HUDEP-2 (cell line): Measurements from ENCODE around the gene ACOT12.

Experiments used
- DNase-seq, 76 experiments: peaks; one replicate each; lab custom pipeline; 2025; ENCODE audit not compliant: unreplicated experiment in 76 of 76; lab: John Stamatoyannopoulos, UW

ACOT12 gene

DNA sequence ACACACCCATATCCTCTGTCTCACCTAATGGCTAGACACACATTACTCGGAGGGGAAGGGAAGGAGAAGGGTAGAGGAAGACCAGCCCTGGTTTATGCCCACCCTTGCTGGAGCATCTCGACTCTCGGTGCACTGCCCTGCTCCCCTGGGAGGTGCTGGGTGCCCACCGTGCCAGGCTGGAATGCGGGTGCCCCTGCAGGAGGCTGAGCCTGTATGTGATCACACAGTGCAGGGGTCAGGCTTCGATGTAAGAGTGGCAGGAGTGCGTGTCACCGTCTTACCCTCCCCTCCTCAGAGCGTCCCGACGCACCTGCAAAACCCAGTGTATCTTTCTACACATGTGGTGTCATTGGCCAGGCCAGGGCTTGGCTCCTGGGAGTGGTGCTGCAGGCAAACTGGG, 7.3 kb upstream of the ACOT12 start:
- DNase-seq: no peak

GRCh38 chr5:81400375-81400774, 6.4 kb upstream of the ACOT12 start:
- DNase-seq: no peak

DNA sequence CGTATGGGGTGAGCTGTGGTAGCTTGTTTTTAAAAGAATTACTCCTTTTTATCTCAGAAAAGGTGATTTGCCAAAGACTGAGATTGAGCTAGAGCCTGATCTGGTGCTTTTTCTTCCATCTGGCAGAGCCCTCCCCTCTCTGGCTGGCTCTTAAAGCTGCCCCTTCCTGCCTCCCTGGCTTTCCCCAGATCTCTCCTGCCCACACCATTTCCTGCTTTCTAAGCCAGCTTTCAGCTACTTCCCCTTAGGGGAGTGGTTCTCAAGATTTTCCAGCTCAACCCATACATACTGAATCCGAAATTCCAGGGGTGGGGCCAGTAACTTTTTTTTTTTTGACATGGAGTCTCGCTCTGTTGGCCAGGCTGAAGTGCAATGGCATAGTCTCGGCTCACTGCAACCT, 4.8 kb upstream of the ACOT12 start:
- no peak for DNase-seq

DNA sequence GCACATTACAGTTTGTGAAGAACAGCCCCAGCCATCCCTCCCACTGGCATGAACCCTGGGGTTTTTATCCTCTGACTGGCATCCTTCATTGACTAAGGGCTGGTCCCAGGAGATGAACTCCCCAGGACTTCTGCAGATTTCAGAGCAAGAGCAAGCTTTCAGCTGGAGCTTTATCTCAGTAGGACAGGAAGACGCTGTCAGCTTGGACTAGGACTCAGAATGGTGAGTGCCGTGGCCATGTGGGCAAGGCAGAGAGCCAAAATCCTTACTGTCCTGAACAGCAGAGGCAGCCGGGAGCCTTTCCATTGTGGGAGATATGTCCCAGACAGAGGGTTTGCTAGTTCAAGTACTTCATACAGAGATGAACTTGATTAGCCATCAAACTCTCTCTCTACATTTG, 3.2 kb upstream of the ACOT12 start:
- DNase-seq: no peak

DNA sequence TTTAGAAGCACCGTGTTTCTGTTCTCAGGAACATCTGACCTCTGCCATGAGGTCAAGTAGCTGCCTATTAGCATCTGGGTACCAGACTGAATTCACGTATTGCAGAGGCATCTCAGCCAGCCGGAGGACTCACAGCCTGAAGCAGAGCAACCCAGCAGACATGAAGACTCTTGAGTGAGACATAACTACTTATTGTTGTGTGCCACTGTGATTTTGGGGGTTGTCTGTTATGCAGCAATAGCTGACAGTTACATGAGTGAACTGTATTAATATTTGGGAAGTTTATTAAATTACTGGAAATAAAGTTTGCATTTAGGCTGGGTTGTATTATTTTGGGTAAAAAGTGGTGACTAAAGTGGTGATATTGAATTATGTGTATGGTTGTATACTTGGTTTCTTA, 1.3 kb upstream of the ACOT12 start:
- DNase-seq: no peak

- DNase-seq: no peak
These were observed 528 bp downstream of the ACOT12 start for GRCh38 chr5:81393430-81393782.

- DNase-seq: no peak
These were observed 4.9 kb downstream of the ACOT12 start for GRCh38 chr5:81389025-81389424.

DNA sequence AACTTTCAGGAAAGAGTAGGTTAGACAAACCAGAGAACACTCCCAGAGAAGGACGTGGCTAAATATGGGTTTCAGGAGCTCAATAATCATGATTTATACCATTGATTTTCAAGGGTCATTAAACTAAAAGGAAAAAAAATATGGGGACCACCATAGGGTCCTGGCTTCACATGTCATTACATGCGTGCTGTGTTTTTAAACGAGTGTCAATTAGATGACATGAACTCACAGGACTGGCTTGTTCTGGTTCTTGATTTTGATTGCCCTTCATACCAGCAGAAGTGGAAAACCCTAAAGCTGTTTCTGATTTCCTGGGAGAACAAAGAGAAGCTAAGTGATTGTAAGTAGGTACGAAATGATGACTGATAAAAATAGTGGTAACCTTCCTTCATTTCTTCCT, 5.8 kb downstream of the ACOT12 start:
- DNase-seq: no peak

DNA sequence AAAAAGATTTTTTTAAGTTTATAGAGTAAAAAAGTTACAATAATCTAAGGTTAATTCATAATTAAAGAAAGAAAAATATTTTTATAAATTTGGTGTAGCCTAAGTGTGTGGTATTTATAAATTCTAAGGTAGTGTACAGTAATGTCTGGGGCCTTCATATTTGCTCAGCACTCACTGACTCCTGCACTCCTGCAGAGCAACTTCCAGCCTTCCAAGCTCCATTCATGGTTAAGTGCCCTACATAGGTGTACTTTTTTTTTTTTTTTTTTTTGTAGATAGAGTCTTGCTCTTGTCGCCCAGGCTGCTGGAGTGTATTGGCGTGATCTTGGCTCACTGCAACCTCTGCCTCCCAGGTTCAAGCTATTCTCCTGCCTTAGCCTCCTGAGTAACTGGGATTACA, 10.1 kb downstream of the ACOT12 start:
- no peak for DNase-seq

GRCh38 chr5:81371354-81371876, 22.5 kb downstream of the ACOT12 start:
- DNase-seq: no peak

DNA sequence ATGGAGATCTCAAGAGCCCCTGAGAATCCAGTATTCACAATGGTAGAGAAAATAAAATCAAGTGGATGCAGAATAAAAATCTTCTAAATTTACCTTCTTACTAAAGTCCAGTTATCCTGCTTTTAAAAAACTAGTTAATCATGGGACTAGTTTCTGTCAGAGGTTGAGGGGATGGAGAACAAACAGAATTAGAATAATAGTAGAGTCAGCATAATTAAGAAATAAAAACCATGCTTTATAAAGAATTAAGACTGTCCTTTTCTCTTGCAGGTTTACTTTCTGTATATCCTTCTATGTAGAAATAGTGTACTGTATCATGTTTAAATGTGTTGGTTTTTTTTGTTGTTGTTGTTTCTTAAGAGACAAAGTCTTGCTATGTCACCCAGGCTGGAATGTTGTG, 23.0 kb downstream of the ACOT12 start:
- DNase-seq: no peak

DNA sequence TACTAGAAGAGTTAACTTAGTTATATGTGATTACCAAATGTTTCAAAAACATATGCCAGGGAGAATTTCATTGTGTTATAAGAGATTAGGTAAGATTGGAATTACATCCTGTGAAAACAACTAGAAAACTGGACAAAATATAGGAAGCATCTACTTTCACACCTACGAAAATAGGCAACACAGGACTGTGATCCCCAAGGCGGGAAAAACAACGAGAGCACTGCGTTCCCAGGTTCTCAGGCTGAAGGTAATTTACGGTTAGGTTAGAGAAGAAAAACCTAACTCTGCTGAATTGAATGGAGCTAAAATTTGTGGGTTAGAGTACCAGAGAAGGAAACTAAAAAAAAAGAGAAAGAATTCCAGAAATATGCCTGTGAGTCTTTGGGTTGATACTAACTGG, 28.4 kb downstream of the ACOT12 start:
- no peak for DNase-seq

DNA sequence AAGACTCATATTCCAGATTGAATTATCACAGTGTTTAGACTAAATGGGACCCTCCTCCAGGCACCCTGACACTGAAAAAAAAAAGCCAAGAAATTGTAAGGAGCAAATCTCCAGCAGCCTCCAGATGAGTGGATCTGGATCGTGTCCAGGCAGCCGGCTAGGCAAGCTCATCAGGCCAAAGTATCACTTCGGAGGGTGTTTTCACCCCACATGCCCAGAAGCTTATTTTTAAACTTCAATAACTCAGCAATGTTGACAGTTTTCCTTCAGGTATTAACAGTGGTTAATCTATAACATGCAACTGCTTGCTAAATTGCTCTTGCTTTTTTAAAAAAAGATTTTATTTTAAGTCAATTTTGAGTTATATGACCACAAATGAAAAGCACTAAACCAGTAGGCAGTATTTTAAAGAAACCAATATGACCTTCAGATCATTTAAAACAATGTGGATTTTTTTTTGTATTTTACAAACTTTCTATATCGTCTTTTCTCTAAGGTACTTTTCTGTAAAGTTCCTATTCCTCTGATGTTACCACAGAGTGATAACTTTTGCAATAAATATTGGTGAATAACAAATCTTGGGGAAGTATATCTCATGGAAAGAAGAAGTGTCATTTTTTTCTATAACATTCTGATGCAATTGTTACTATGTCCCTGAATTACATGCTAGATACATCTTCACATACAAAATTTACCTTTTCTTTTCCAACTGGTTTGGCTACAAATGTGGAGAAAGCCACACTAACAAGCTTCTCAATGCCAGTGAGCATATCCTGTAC, 30.7 kb downstream of the ACOT12 start:
- no peak for DNase-seq

- no peak for DNase-seq
These were observed 32.3 kb downstream of the ACOT12 start for GRCh38 chr5:81361600-81361999.

DNA sequence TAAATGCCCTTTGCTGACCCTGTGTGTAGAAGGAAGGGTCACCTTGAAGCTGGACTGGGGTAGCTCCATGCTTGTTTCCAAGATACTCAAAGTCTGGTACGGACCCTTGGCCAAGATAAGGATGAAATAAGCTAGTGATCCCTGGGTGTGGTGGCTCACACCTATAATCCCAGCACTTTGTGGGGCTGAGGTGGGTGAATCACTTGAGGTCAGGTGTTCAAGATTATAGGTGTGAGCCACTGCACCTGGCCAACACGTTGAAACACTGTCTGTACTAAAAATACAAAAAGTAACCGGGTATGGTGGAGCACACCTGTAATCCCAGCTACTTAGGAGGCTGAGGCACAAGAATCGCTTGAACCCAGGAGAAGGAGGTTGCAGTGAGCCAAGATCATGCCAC, 33.3 kb downstream of the ACOT12 start:
- DNase-seq: no peak

GRCh38 chr5:81359881-81360280, 34.1 kb downstream of the ACOT12 start:
- no peak for DNase-seq

DNA sequence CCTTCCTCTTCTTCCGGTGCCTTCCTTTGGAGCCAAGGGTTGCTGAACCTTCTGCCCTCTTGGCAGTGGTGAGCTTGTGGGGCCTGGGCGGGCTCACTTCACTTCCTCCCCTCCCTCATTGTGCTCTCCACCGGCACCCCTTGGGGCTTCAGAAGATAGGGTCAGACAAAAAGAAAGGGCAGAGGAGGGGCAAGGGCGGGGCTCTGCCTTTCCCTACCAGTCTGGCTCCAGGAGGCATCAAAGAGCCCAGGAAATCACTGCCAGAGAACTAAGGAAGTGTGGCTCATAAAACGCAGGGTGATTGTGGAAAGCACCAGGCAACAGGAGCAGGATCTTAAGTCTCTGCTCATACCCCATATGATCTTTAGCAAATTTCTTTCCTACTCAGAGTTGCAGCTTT, 34.8 kb downstream of the ACOT12 start:
- DNase-seq: no peak

DNA sequence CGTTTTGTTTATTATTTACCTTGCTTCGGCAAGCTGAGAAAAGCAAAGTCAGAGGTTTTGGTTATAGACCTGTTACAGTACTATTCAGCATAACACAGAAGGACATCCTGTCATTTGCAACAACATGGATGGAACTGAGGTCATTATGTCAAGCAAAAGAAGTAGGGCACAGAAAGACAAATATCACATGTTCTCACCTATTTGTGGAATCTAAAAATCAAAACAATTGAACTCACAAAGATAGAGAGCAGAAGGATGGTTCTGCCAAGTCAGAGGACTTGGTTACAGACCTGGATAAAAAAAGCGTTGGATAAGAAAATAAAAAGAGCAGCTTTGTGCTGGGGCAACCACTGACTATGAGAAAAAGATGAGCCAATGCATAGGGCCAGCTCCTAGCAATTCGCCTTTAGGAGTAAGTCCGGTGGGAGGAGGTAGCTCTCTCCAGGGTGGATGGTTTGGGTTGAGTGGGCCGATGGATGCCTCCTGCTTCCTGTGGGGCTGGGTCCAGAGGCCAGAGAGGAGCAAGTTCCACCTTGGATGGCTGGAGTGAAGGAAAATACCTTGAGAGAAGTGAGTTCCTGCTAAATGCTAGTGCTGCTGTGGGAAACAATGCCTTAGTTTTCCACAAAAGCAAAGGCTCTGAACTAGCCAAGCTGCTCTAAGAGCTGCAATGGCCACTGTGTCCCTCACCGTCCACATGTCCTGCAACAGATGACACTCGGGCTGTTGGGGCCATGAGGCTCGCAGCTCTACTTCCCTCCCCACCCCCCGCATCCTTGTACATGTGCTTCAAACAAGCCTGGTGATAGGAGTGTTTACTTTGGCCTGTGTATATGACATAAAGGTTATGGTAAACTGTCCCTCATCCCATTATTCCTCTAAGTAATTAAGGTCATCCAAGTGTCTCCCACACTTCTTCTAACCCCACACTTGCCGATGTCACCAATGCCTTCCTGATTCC, 38.4 kb downstream of the ACOT12 start:
- no peak for DNase-seq

- DNase-seq: no peak
These were observed 39.8 kb downstream of the ACOT12 start for GRCh38 chr5:81354093-81354492.

DNA sequence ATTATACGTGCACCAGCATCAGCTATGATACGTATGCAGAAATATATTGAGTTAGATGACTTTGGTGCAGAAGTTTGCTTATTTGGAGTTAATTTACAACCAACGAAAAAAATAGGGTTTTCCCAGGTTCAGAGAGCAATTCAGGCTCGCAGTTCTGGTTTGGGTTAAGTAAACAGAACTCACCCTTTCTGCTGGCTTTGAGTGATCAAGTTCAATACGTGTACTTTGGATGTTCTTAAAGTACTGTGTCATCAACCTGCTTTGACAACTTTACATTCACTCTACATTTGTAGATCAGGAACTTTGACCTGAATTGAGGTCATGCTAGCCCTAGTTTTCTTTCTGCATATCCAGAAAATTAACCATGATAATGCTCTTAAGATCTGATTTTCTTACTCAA, 40.7 kb downstream of the ACOT12 start:
- DNase-seq: no peak

- DNase-seq: no peak
These were observed 43.4 kb downstream of the ACOT12 start for GRCh38 chr5:81350507-81350906.

DNA sequence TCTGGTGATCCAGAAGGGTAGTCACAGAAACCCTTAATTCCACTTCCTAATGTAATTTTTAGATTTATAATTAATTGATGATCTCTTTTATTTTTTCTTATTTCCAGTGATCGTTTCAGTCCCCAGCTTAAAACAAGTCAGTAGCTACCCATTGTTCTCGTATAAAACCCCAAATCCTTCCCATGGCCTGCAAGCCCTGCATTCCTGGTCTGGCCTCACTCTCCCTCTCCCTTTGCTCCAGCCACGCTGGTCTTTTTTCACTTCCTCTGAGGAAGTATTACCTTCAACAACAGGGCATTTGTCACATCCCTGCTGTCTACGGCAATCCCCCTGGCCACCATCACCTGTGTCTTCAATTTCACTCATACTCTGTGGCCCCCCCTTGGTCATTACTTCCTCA, 44.8 kb downstream of the ACOT12 start:
- DNase-seq: no peak
